ENCODE data around the gene WDR82.

DNA sequence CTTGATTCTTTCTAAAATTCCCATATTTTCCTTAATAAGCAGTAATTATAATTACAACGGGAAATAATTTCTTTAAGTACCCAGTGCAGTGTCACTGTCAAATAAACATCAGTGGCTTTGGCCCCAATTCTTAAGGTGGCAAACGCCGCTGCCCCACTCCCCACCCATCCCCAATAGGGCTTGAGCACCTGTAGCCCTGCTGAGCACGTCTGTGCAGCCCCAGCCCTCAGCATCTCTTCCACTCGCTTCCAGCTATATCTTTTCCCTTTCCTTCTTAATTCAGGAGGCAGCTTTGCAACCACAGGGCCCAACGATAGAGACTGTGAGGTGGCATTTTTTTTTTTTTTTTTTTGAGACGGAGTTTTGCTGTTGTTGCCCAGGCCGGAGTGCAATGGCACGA lies 23.8 kb downstream of the WDR82 start:
- TF ChIP-seq, protein P1, sequence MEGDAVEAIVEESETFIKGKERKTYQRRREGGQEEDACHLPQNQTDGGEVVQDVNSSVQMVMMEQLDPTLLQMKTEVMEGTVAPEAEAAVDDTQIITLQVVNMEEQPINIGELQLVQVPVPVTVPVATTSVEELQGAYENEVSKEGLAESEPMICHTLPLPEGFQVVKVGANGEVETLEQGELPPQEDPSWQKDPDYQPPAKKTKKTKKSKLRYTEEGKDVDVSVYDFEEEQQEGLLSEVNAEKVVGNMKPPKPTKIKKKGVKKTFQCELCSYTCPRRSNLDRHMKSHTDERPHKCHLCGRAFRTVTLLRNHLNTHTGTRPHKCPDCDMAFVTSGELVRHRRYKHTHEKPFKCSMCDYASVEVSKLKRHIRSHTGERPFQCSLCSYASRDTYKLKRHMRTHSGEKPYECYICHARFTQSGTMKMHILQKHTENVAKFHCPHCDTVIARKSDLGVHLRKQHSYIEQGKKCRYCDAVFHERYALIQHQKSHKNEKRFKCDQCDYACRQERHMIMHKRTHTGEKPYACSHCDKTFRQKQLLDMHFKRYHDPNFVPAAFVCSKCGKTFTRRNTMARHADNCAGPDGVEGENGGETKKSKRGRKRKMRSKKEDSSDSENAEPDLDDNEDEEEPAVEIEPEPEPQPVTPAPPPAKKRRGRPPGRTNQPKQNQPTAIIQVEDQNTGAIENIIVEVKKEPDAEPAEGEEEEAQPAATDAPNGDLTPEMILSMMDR (conservative IDR thresholded peaks at IDR 0.05 in 1 of 2, IDR thresholded peaks at IDR 0.05 in 1 of 2; ENCODE audit: extremely low read depth in 1 of 2, insufficient read depth in 1 of 2, low read depth in 1 of 2, low read length in 2 of 2), result no peak
- no peak for TF ChIP-seq EZH2 (IDR thresholded peaks at IDR 0.05; ENCODE audit: borderline replicate concordance, low read length)

Data from mammary epithelial cell (primary cell).